HCT116 (cell line): ENCODE data around the gene COLEC11. TPM values are rescaled to one million over a fixed set of nuclear protein-coding genes. Genes with fewer than 3 reads are reported as not detected.

Experiments
- ATAC-seq: fragments of 200-7000 bp; cut with Tn5 transposase; 2 replicates; pipeline ENCODE4 v1.9.1; 2020; ENCODE audit warnings: mild to moderate bottlenecking, moderate library complexity
- BruUV-seq: library from RNA; stranded (reverse); fragments of 400-500 nt; replicated peaks from 2 replicates; lab custom pipeline; 2021; lab: Mats Ljungman, UMichigan
- CTCF ChIA-PET: fragments of 300-600 bp; sonication (Branson Sonifier 250); formaldehyde crosslinking; loops from one replicate; lab custom pipeline; 2021; ENCODE audit warnings: antibody characterized with exemption; lab: Charles Lee
- POLR2A ChIA-PET: fragments of 300-600, 350-600 bp; sonication (Branson Sonifier 250); formaldehyde crosslinking; loops from one replicate; lab custom pipeline; 2021; ENCODE audit warnings: antibody characterized with exemption; lab: Charles Lee
- RAD21 ChIA-PET, 2 experiments: fragments of 300-600 bp; sonication (Branson Sonifier 250); formaldehyde crosslinking; loops; one replicate each; lab custom pipeline; 2023; ENCODE audit warnings: low total read pairs in 2 of 2; ENCODE audit not compliant: uncharacterized antibody in 2 of 2, unreplicated experiment in 2 of 2, low non-redundant PET in 1 of 2; lab: Charles Lee
- DNase-seq: peaks from one replicate; pipeline ENCODE4 v3.0.0-alpha.2; 2010; ENCODE audit warnings: low read depth, low spot score
- H2AFZ ChIP-seq: fragments of 200-600 bp; shearing (Covaris generic), sonication (generic); 2 replicates; pipeline ENCODE4 v1.6.1; 2017; ENCODE audit warnings: low read depth, mixed run types, mixed read lengths, antibody characterized with exemption, low read length; ENCODE audit not compliant: poor library complexity, severe bottlenecking
- H3K27ac ChIP-seq: 2 replicates; pipeline ENCODE4 v1.5.1; 2012; ENCODE audit warnings: low read depth, low read length
- H3K27me3 ChIP-seq: fragments of 200-600 bp; sonication (generic); 2 replicates; pipeline ENCODE4 v1.6.1; 2016; ENCODE audit warnings: mixed run types, low read length, mixed read lengths; ENCODE audit not compliant: insufficient read depth
- H3K36me3 ChIP-seq, 2 experiments: fragments of 200-500 bp in 1 of 2; fragments of 200-600 bp in 1 of 2; sonication (Bioruptor generic) in 1 of 2; sonication (generic) in 1 of 2; 2 replicates each; pipeline versions ENCODE4 v1.5.1 to v1.6.1; 2014 to 2016; ENCODE audit warnings: low read length in 2 of 2, inconsistent platforms in 1 of 2, mixed read lengths in 1 of 2, mixed run types in 1 of 2; ENCODE audit not compliant: insufficient read depth in 2 of 2, control insufficient read depth in 1 of 2
- H3K4me1 ChIP-seq, 2 experiments: fragments of 200-600 bp in 1 of 2; sonication (generic) in 1 of 2; 2 replicates each; pipeline versions ENCODE4 v1.5.1 to v1.6.1; 2012 to 2017; ENCODE audit warnings: low read length in 2 of 2, inconsistent platforms in 1 of 2, mild to moderate bottlenecking in 1 of 2, mixed read lengths in 1 of 2, mixed run types in 1 of 2, moderate library complexity in 1 of 2; ENCODE audit not compliant: insufficient read depth in 2 of 2, control insufficient read depth in 1 of 2
- H3K4me2 ChIP-seq: fragments of 200-600 bp; sonication (generic); 2 replicates; pipeline ENCODE4 v1.6.1; 2017; ENCODE audit warnings: mixed run types, low read length, mixed read lengths
- H3K4me3 ChIP-seq, 2 experiments: fragments of 200-600 bp in 1 of 2; sonication (generic) in 1 of 2; replicated peaks in 1 of 2; 2 replicates each; pipeline ENCODE4 v1.5.1; 2011 to 2016; ENCODE audit warnings: low read length in 2 of 2, control low read depth in 1 of 2, low read depth in 1 of 2, mild to moderate bottlenecking in 1 of 2, mixed read lengths in 1 of 2, mixed run types in 1 of 2
- H3K79me2 ChIP-seq: fragments of 200-600 bp; sonication (generic); 2 replicates; pipeline ENCODE4 v1.6.1; 2017; ENCODE audit warnings: mild to moderate bottlenecking, mixed run types, low read length, moderate library complexity, mixed read lengths; ENCODE audit not compliant: insufficient read depth
- H3K9ac ChIP-seq: fragments of 200-600 bp; sonication (generic); 2 replicates; pipeline ENCODE4 v1.6.1; 2016; ENCODE audit warnings: low read length, mixed read lengths
- H3K9me2 ChIP-seq: fragments of 200-600 bp; sonication (generic), shearing (Covaris generic); 2 replicates; pipeline ENCODE4 v1.6.1; 2017; ENCODE audit warnings: mixed run types, mild to moderate bottlenecking, moderate library complexity; ENCODE audit not compliant: insufficient read depth
- H3K9me3 ChIP-seq, 2 experiments: fragments of 200-500 bp in 1 of 2; fragments of 200-600 bp in 1 of 2; sonication (Bioruptor generic) in 1 of 2; sonication (generic) in 1 of 2; 2 replicates each; pipeline ENCODE4 v1.6.1; 2014 to 2017; ENCODE audit warnings: low read length in 2 of 2, mixed read lengths in 2 of 2, inconsistent platforms in 1 of 2, low read depth in 1 of 2, mild to moderate bottlenecking in 1 of 2, mixed run types in 1 of 2, moderate library complexity in 1 of 2; ENCODE audit not compliant: control insufficient read depth in 1 of 2, insufficient read depth in 1 of 2
- H4K20me1 ChIP-seq: fragments of 200-600 bp; sonication (generic), shearing (Covaris generic); 2 replicates; pipeline ENCODE4 v1.6.1; 2017; ENCODE audit warnings: mixed run types, mild to moderate bottlenecking, moderate library complexity; ENCODE audit not compliant: insufficient read depth
- CEBPB ChIP-seq: IDR thresholded peaks from 2 replicates; pipeline ENCODE4 v1.6.1; 2012; ENCODE audit warnings: low read depth
- EGR1 ChIP-seq: IDR thresholded peaks from 2 replicates; pipeline ENCODE4 v1.6.1; 2012; ENCODE audit warnings: low read depth
- POLR2A ChIP-seq: IDR thresholded peaks from 2 replicates; pipeline ENCODE4 v1.7.0; 2011; ENCODE audit warnings: borderline replicate concordance; ENCODE audit not compliant: insufficient read depth, insufficient read length; ENCODE audit errors: extremely low read depth
- POLR2AphosphoS5 ChIP-seq: IDR thresholded peaks from 2 replicates; pipeline ENCODE4 v1.6.1; 2011; ENCODE audit warnings: mild to moderate bottlenecking, low read depth, low read length, moderate library complexity
- SIN3A ChIP-seq: IDR thresholded peaks from 2 replicates; pipeline ENCODE4 v1.6.1; 2012; ENCODE audit warnings: low read depth
- SRF ChIP-seq: IDR thresholded peaks from 2 replicates; pipeline ENCODE4 v1.6.1; 2012; ENCODE audit warnings: low read depth
- YY1 ChIP-seq: IDR thresholded peaks from 2 replicates; pipeline ENCODE4 v1.6.1; 2011; ENCODE audit warnings: low read length, low read depth, moderate library complexity, mild to moderate bottlenecking; ENCODE audit not compliant: insufficient replicate concordance; ENCODE audit errors: extremely low read depth
- intact Hi-C: fragments of 100-400 bp; cut with micrococcal nuclease; formaldehyde crosslinking; loops from 2 replicates; pipeline ENCODE4 v1.10.0; 2022
- total RNA-seq: library from RNA; stranded (reverse); gene quantifications from one replicate; pipeline ENCODE4 v1.2.1, GENCODE V29; 2021; ENCODE audit not compliant: unreplicated experiment
- TF ChIP-seq, protein P1 (sequence below): IDR thresholded peaks from 2 replicates; pipeline ENCODE4 v1.6.1; 2012; ENCODE audit warnings: low read depth

COLEC11 gene
- total RNA-seq, 1 experiment from 2014 or later = 0.15 TPM

DNA sequence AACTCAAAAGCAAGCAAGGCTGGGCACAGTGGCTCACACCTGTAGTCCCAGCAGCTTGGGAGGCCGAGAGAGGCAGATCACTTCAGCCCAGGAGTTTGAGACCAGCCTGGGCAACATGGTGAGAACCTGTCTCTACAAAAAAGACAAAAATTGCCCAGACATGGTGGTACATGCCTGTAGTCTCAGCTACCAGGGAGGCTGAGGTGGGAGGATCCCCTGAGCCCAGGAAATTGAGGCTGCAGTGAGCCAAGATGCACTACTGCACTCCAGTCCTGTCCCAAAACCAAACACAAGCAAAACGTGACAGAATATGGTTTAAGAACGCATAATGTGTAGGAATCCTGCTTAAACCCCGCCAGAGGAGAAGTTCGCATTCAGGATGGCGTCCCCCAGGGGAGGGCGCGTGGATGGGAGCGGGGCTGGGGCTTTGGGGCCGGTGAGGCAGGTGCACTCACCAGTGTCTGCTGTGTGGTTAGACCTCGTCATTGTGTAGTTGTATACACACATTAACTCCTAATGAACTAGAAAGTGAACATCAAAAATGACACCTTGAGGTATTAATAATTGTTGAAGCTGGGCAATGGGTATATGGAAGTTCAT is 5.4 kb downstream of the COLEC11 start:
- no peaks in the 10 kb centered on the region for H3K36me3 ChIP-seq
- no peak for ATAC-seq
- no peak for DNase-seq
- no peak overlapping the region for H3K4me3 ChIP-seq
- POLR2A ChIA-PET = no interaction called here
- RAD21 ChIA-PET = no interaction called here
- H3K27me3 ChIP-seq = no peaks in the 10 kb centered on the region
- no peaks in the 10 kb centered on the region for H3K79me2 ChIP-seq
- H2AFZ ChIP-seq = no peak overlapping the region
- no peak overlapping the region for H3K27ac ChIP-seq
- H3K9me3 ChIP-seq = no peaks in the 10 kb centered on the region
- no peak overlapping the region for H3K4me2 ChIP-seq
- peaks cover 7 to 10% of the 10 kb centered on the region in 2 experiments for H3K4me1 ChIP-seq
- H3K9ac ChIP-seq = no peak overlapping the region
- intact Hi-C loops = no loop called here
- TF ChIP-seq SIN3A (no peak), YY1 (no peak), EGR1 (no peak), POLR2AphosphoS5 (no peak), CEBPB (no peak), POLR2A (no peak), SRF (no peak)
- TF ChIP-seq, protein P1, sequence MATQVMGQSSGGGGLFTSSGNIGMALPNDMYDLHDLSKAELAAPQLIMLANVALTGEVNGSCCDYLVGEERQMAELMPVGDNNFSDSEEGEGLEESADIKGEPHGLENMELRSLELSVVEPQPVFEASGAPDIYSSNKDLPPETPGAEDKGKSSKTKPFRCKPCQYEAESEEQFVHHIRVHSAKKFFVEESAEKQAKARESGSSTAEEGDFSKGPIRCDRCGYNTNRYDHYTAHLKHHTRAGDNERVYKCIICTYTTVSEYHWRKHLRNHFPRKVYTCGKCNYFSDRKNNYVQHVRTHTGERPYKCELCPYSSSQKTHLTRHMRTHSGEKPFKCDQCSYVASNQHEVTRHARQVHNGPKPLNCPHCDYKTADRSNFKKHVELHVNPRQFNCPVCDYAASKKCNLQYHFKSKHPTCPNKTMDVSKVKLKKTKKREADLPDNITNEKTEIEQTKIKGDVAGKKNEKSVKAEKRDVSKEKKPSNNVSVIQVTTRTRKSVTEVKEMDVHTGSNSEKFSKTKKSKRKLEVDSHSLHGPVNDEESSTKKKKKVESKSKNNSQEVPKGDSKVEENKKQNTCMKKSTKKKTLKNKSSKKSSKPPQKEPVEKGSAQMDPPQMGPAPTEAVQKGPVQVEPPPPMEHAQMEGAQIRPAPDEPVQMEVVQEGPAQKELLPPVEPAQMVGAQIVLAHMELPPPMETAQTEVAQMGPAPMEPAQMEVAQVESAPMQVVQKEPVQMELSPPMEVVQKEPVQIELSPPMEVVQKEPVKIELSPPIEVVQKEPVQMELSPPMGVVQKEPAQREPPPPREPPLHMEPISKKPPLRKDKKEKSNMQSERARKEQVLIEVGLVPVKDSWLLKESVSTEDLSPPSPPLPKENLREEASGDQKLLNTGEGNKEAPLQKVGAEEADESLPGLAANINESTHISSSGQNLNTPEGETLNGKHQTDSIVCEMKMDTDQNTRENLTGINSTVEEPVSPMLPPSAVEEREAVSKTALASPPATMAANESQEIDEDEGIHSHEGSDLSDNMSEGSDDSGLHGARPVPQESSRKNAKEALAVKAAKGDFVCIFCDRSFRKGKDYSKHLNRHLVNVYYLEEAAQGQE = no peak
- TF ChIP-seq, all 23 proteins: peak for 0
- H3K9me2 ChIP-seq = no peaks in the 10 kb centered on the region
- H4K20me1 ChIP-seq = no peaks in the 10 kb centered on the region
- no TSS peak for BruUV-seq
- CTCF ChIA-PET = no interaction called here
